ENCODE measurements around the gene KIAA1217. TPM values are rescaled to one million over a fixed set of nuclear protein-coding genes. Genes with fewer than 3 reads are reported as not detected.

The KIAA1217 gene
- total RNA-seq, 1 donor from 2014 or later = 13.2 TPM

GRCh38 chr10:24240041-24240751 is 31.3 kb downstream of the KIAA1217 start:
- no peak for DNase-seq (ENCODE audit: low read depth)

GRCh38 chr10:24241536-24242040 is 32.6 kb downstream of the KIAA1217 start:
- DNase-seq (ENCODE audit: low read depth) = no peak

GRCh38 chr10:24242562-24242961 is 33.6 kb downstream of the KIAA1217 start:
- no peak for DNase-seq (ENCODE audit: low read depth)

- DNase-seq (ENCODE audit: low read depth) = no peak
Observed at GRCh38 chr10:24246365-24246764, 37.4 kb downstream of the KIAA1217 start.

GRCh38 chr10:24247841-24248240 is 38.9 kb downstream of the KIAA1217 start:
- no peak for DNase-seq (ENCODE audit: low read depth)

- no peak for DNase-seq (ENCODE audit: low read depth)
Observed at GRCh38 chr10:24249829-24250415, 41.0 kb downstream of the KIAA1217 start.

GRCh38 chr10:24251547-24251946 is 42.6 kb downstream of the KIAA1217 start:
- no peak for DNase-seq (ENCODE audit: low read depth)

GRCh38 chr10:24254180-24254579 is 45.2 kb downstream of the KIAA1217 start:
- no peak for DNase-seq (ENCODE audit: low read depth)

- DNase-seq (ENCODE audit: low read depth) = no peak
Observed at GRCh38 chr10:24255115-24255880, 46.4 kb downstream of the KIAA1217 start.

GRCh38 chr10:24255881-24256311 is 47.0 kb downstream of the KIAA1217 start:
- DNase-seq (ENCODE audit: low read depth) = no peak

- DNase-seq (ENCODE audit: low read depth) = peak; percentile 3
Observed at GRCh38 chr10:24256619-24257107, 47.7 kb downstream of the KIAA1217 start.

GRCh38 chr10:24257588-24257987 is 48.6 kb downstream of the KIAA1217 start:
- DNase-seq (ENCODE audit: low read depth) = no peak

GRCh38 chr10:24259365-24260130 is 50.6 kb downstream of the KIAA1217 start:
- no peak for DNase-seq (ENCODE audit: low read depth)

- no peak for DNase-seq (ENCODE audit: low read depth)
Observed at GRCh38 chr10:24261627-24262026, 52.7 kb downstream of the KIAA1217 start.

- DNase-seq (ENCODE audit: low read depth) = no peak
Observed at GRCh38 chr10:24262929-24263590, 54.1 kb downstream of the KIAA1217 start.

- no peak for DNase-seq (ENCODE audit: low read depth)
Observed at GRCh38 chr10:24269476-24269875, 60.5 kb downstream of the KIAA1217 start.

GRCh38 chr10:24272374-24272773 is 63.4 kb downstream of the KIAA1217 start:
- DNase-seq (ENCODE audit: low read depth) = no peak

GRCh38 chr10:24277277-24277676 is 68.3 kb downstream of the KIAA1217 start:
- DNase-seq (ENCODE audit: low read depth) = no peak

GRCh38 chr10:24277771-24278170 is 68.8 kb downstream of the KIAA1217 start:
- DNase-seq (ENCODE audit: low read depth) = no peak

GRCh38 chr10:24278176-24278889 is 69.4 kb downstream of the KIAA1217 start:
- no peak for DNase-seq (ENCODE audit: low read depth)

Data from myocyte (in vitro differentiated cells).